GM12864 (cell line): Measurements from ENCODE around the gene OXGR1.

ENCODE experiments used
- DNase-seq: peaks from one replicate; pipeline ENCODE4 v3.0.0-alpha.2; 2011; ENCODE audit warnings: low read depth
- H3K4me3 ChIP-seq: 2 replicates; pipeline ENCODE4 v1.5.1; 2011; ENCODE audit warnings: mild to moderate bottlenecking, low read depth, low read length, control low read depth
- TF ChIP-seq, protein P1 (sequence below): IDR thresholded peaks from 2 replicates; pipeline ENCODE4 v1.5.1; 2011; ENCODE audit warnings: low read depth, mild to moderate bottlenecking, moderate library complexity, low read length, control low read depth, inconsistent platforms; ENCODE audit errors: missing control alignments

Gene OXGR1

DNA sequence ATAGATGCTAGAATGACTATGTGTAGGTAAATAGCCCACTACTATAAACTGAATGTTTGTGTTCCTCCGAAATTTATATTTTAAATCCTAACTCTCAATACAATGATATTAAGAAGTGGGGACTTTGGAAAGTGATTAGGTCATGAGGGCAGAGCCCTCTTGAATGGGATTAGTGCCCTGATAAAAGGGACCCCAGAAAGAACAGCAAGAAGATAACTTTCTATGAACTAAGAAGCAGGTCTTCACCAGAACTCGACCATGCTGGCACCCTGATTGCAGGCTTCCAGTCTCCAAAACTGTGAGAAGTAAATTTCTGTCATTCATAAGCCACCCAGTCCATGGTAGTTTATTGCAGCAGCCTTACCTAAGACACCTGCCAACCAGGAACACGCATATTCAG is 33.9 kb downstream of the OXGR1 start:
- DNase-seq: no peak
- TF ChIP-seq, protein P1, sequence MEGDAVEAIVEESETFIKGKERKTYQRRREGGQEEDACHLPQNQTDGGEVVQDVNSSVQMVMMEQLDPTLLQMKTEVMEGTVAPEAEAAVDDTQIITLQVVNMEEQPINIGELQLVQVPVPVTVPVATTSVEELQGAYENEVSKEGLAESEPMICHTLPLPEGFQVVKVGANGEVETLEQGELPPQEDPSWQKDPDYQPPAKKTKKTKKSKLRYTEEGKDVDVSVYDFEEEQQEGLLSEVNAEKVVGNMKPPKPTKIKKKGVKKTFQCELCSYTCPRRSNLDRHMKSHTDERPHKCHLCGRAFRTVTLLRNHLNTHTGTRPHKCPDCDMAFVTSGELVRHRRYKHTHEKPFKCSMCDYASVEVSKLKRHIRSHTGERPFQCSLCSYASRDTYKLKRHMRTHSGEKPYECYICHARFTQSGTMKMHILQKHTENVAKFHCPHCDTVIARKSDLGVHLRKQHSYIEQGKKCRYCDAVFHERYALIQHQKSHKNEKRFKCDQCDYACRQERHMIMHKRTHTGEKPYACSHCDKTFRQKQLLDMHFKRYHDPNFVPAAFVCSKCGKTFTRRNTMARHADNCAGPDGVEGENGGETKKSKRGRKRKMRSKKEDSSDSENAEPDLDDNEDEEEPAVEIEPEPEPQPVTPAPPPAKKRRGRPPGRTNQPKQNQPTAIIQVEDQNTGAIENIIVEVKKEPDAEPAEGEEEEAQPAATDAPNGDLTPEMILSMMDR: no peak

DNA sequence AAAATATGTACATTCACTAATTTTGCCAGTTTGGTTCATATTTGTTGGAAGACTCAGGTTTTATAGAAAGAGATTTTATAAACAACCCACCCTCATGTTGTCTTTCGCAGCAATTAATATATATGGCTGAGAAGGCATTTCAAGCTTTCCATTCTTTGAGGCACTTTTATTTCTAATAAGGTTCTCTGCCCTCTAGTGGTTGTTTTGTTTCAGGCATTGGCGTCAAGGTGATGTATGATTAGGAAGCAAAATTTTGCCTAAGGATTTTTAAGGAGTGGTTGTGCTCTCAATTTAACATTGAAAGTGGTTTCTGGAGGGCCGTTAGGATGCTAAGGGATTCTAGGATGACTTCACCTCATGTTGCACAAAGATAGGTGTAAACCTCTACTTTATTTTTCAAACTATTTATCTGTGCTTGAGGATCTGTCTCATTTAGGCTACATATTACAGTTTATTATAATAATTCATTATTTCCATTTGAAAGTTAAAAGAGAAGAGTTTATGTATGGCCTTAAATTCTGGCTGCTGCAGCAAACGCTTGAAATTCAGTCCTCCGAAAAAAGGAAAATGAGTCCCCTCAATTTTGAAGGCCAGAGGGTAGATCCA is 35.9 kb downstream of the OXGR1 start:
- peak; percentile 5 for DNase-seq
- no peak overlapping the region for H3K4me3 ChIP-seq
- TF ChIP-seq, protein P1: peak; percentile 73

More for the DNA sequence above, 33.9 kb downstream of the OXGR1 start:
- no peak overlapping the region for H3K4me3 ChIP-seq

DNA sequence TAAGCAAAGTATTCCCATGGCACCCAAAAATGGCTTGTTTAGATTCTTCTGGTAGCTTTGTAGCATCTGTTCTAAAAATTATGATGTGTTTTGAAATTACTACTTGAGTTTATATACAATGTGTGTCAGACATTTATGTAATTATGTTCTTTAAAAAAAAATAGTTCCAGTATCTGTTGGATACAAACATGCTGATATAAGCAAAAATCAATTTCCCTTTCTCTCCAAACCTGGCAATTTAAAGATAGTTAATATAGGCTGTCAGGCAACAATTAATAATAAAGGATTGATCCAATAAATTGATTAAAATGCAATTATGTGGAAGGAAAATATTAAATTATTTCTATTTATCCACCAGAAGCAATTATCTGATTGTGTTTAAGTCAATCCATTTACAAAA is 41.7 kb downstream of the OXGR1 start:
- TF ChIP-seq, protein P1: no peak
- H3K4me3 ChIP-seq: no peak overlapping the region
- no peak for DNase-seq

DNA sequence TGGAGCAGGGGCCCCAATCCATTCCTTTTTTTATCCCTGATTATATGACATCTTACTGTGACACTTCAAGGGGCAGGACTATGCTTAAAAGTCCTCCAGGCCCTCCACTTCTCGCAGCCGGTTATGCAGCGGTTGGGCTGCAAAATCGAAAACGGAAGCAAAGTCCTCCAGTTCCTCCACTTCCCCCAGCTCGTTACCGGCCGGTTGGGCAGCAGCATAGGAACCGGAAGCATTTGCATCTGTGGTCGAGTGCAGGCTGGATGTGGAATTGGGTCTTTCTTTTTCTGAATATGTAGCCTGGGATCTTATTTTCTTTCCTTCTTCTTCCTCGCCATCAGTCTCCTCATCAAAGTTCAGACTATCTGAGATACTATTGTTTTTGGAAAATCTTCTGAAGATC is 46.1 kb downstream of the OXGR1 start:
- H3K4me3 ChIP-seq: no peak overlapping the region
- DNase-seq: no peak
- TF ChIP-seq, protein P1: no peak

DNA sequence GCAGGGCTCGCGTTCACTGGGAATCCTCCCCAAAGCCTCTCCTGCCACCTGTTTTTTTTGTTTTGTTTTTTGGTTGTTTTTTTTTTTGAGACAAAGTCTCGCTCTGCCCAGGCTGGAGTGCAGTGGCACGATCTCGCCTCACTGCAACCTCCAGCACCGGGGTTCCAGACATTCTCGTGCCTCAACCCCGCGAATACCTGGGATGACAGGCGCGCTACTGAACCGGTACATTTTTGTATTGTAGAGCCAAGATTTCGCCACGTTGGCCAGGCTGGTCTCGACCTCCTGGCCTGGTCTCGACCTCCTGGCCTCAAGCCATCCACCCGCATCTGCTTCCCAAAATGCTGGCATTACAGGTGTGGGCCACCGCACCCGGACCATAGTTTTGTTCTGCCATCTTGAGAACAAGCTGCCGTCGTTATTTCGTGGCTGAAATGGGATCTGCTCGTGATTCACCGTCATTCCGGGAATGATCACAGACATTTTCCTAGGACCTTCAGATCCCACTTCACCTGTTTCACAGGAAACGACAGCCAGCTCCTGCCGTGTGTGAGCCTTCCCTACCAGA is 46.8 kb downstream of the OXGR1 start:
- H3K4me3 ChIP-seq: no peak overlapping the region
- TF ChIP-seq, protein P1: no peak
- DNase-seq: no peak

DNA sequence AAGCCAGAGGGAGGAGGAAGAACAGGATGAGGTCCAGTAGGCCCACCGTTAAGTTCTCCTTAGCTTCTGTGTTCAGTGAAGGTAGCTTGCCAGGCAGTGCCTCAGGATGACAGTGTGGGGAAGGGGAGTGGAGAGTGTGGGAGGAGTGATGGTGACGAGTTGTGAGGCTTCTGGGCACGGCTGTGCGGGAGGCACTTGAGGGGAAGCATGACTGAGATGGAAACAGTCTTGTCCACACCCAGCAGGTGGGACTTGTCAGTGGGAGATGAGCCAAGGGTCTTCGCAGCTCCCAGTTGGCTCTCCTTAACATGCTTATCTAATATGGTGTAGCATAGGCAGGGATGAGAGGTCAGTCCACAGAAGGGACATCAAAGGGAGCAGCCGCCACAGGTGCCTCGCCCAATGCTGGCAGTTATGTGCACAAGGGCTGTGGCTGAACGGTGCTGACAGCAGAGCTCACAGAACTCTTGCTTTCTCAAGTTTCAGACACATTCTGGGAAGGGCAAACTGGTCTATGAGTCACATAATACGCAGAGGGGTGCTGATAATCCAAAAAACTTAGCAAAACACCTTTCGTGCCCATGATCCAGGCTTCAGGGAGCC is 47.5 kb downstream of the OXGR1 start:
- no peak for DNase-seq
- TF ChIP-seq, protein P1: no peak
- no peak overlapping the region for H3K4me3 ChIP-seq
